AG09319 (cell line): ENCODE data around the gene CNIH4.

Experiments
- DNase-seq: peaks from one replicate; pipeline ENCODE4 v3.0.0-alpha.2; 2010; ENCODE audit warnings: low read depth; ENCODE audit errors: extremely low read depth
- TF ChIP-seq, protein P1 (sequence below): IDR thresholded peaks from 2 replicates; pipeline ENCODE4 v1.5.1; 2011; ENCODE audit warnings: low read depth, mild to moderate bottlenecking, inconsistent platforms, low read length, moderate library complexity

The CNIH4 gene

DNA sequence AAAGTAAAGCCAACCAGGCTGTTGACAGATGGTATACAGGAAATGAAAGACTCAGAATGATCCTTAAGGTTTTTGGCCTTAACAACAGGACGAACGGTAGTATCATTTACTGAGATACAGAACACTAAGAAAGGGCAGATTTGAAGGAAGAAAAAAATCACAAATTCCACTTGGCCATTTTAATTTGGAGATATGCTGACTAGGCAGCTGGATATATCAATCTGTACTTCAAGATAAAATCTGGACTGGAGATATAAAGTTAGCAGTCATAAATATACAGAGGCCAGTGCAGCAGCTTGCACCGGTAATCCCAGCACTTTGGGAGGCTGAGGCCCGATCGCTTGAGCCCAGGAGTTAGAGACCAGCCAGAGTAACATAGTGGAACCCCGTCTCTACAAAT is 28.0 kb upstream of the CNIH4 start:
- TF ChIP-seq, protein P1, sequence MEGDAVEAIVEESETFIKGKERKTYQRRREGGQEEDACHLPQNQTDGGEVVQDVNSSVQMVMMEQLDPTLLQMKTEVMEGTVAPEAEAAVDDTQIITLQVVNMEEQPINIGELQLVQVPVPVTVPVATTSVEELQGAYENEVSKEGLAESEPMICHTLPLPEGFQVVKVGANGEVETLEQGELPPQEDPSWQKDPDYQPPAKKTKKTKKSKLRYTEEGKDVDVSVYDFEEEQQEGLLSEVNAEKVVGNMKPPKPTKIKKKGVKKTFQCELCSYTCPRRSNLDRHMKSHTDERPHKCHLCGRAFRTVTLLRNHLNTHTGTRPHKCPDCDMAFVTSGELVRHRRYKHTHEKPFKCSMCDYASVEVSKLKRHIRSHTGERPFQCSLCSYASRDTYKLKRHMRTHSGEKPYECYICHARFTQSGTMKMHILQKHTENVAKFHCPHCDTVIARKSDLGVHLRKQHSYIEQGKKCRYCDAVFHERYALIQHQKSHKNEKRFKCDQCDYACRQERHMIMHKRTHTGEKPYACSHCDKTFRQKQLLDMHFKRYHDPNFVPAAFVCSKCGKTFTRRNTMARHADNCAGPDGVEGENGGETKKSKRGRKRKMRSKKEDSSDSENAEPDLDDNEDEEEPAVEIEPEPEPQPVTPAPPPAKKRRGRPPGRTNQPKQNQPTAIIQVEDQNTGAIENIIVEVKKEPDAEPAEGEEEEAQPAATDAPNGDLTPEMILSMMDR = no peak
- no peak for DNase-seq

DNA sequence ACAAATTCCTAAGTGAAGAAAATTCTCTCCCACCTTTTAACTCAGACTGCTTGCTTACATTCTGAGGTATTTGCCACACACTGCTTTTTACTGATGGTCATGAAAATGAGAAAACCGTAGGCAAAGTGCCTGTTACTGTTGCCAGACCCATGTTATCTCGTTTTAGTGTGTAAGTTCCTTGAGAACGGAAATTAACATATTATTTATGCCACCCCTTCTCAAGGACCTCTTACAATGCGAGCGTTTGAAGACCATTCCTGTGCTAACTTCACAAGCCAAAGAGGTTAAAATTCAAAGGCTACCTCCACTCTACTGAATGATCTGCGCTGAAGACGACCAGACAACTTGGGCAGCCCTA is 27.2 kb upstream of the CNIH4 start:
- TF ChIP-seq, protein P1 = no peak
- no peak for DNase-seq

DNA sequence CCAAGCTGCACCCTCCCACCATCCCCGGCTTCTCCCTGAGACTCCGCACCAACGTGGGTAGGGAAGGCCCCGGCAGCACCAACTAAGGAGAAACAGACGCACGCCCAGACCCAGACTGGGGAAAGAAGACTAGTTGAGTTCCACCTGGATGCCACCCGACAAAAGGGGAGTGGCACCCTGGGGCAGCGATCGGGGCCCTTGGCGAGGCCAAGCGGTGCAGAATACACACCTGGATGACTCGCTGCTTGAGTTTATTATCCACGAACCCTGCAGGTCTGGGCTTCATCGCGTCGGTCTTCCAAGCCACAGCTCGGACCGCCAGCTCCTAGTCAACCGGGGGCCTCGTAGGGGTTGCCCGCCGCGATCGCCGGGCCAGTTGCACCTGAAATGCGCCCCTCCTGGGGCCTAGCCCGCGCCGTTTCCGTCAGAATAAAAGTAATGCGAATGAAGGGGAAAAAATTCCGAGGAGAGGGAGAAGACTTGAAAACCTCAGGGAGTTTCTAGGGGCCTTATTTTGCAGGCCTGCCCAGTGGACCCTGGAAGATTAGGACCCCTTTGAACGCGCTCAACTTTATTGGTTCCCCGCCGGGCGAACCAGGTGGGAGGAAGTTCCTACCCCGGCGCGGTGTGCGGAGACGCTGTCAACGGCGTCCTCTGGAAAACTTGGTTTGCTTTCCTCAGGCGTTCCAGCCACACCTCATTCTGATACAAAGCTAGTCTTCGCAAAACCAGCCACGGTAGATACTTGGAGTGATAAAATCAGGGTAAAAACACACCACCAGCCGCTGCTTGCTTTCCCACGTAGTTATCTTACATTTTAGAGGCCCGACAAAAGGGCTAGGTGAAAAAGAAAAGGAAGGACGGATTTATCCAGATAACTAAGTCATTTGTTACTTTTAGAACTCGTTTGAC is 26.6 kb upstream of the CNIH4 start, which contains the start of gene NVL:
Gene NVL (minus strand): TSS at position 331 of the 912 bp plus-strand sequence. CDS start 45 bp downstream, at position 286.
- peak; percentile 52 for DNase-seq
- TF ChIP-seq, protein P1 = no peak

DNA sequence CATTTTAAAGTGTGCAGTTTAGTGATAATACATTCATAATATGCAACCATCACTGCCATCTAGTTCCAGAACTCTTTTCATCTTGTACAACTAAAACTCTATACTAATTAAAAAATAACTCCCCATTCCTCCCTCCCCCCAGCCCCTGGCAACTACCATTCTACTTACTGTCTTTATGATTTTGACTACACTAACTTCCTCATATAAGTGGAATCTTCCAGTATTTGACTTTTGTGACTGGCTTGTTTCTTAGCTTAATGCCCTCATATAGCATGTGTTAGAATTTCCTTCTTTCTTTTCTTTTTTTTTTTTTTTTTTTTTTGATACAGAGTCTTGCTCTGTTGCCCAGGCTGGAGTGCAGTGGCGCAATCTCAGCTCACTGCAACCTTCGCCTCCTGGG is 25.4 kb upstream of the CNIH4 start:
- TF ChIP-seq, protein P1 = no peak

DNA sequence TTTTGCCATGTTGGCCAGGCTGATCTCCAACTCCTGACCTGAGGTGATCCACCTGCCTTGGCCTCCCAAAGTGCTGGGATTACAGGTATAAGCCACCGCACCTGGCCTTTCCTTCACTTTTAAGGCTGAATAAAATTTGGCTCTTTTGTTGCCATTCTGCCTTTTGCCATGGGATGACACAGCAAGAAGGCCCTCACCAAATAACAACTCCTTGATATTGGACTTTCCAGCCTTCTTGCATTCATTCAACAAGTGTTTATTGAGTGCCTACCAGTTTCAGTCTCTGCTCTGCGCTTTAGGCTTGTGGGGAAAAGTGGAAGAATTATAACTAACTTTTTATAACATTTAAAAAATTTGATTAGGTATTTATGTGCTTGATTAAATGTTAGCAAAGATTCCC is 24.9 kb upstream of the CNIH4 start:
- DNase-seq = no peak
- TF ChIP-seq, protein P1 = no peak

More for the DNA sequence above, 25.4 kb upstream of the CNIH4 start:
- no peak for DNase-seq

DNA sequence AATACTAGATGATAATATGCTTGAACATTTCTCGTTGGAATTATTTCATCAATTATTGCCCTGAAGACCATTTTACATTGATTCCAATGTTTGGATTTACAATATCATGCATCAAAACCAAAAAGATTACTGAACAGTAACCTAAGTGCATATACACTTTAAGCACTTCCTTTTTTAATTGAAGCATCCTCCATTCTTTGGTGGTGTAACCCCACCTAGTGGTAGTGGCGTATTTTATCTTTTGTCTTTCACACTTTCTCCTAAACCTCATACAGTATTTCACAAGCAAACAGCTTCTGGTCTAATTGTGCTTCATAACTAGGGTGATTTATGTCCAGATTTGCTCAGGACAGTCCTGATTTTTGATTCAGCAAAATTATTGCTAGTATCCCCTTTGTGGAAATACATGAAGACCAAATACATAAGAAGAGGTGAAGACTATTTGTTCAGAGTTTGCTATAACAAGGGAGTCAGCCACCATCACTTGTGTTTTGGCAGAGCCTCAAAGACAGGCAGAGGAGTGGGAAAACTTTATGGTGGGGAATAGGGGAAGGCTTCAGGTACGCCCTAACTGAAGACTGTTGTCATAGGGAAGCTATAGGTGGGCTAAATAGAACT is 23.3 kb upstream of the CNIH4 start:
- TF ChIP-seq, protein P1 = peak; percentile 55
- no peak for DNase-seq
